Cardiac fibroblast (primary cell): Measurements from ENCODE around the gene KCTD5.
"Not testable (repeated sequence)": the region's sequence is repeated elsewhere in the genome, so short reads cannot be mapped to it uniquely, and the experiment has no call there.

Experiments
- DNase-seq, 2 donors: peaks; one replicate each; pipeline versions ENCODE4 v3.0.0 to v3.0.0-alpha.2; 2010; ENCODE audit warnings: low read depth in 2 of 2
- H3K4me3 ChIP-seq, 2 donors: replicated peaks in 1 of 2; 1 replicate in 1 of 2; 2 replicates in 1 of 2; pipeline ENCODE4 v1.5.1; 2011; ENCODE audit warnings: low read depth in 2 of 2, low read length in 2 of 2, mild to moderate bottlenecking in 2 of 2, moderate library complexity in 1 of 2
- CTCF ChIP-seq: IDR thresholded peaks from one replicate; pipeline ENCODE4 v1.5.1; 2011; ENCODE audit warnings: low read depth, mild to moderate bottlenecking, low read length, inconsistent platforms

The KCTD5 gene

GRCh38 chr16:2660755-2661373 lies 21.5 kb upstream of the KCTD5 start:
- H3K4me3 ChIP-seq = not testable (repeated sequence)
- TF ChIP-seq CTCF = peak; percentile 58
- DNase-seq = peak; percentile 18 to 20

GRCh38 chr16:2663553-2664546 lies 18.5 kb upstream of the KCTD5 start:
- no peak overlapping the region for H3K4me3 ChIP-seq
- DNase-seq = peak; percentile 31 to 46
- no peak for TF ChIP-seq CTCF

- TF ChIP-seq CTCF = no peak
- no peak for DNase-seq
- no peak overlapping the region for H3K4me3 ChIP-seq
Observed at GRCh38 chr16:2664574-2664982, 17.7 kb upstream of the KCTD5 start.

GRCh38 chr16:2666671-2667070 lies 15.7 kb upstream of the KCTD5 start:
- not testable (repeated sequence) for H3K4me3 ChIP-seq, DNase-seq

GRCh38 chr16:2669587-2669986 lies 12.7 kb upstream of the KCTD5 start:
- not testable (repeated sequence) for DNase-seq, H3K4me3 ChIP-seq

GRCh38 chr16:2670017-2670416 lies 12.3 kb upstream of the KCTD5 start:
- peak; percentile 74 for TF ChIP-seq CTCF
- DNase-seq = peak; percentile 59 to 67
- H3K4me3 ChIP-seq = not testable (repeated sequence)

- TF ChIP-seq CTCF = peak; percentile 19
- not testable (repeated sequence) for DNase-seq
Observed at GRCh38 chr16:2671193-2671592, 11.1 kb upstream of the KCTD5 start.

More at GRCh38 chr16:2671193-2671592, 11.1 kb upstream of the KCTD5 start:
- H3K4me3 ChIP-seq = not testable (repeated sequence)
